HG03469 (cell line): Measurements from ENCODE around the gene TMEM107.
"Not testable (repeated sequence)": the region's sequence is repeated elsewhere in the genome, so short reads cannot be mapped to it uniquely, and the experiment has no call there.

Source experiments
- ATAC-seq: cut with Tn5 transposase; IDR thresholded peaks from one replicate; pipeline ENCODE4 v1.9.1; 2021; ENCODE audit warnings: mild to moderate bottlenecking, moderate library complexity, moderate number of reproducible peaks; ENCODE audit not compliant: unreplicated experiment

The TMEM107 gene

DNA sequence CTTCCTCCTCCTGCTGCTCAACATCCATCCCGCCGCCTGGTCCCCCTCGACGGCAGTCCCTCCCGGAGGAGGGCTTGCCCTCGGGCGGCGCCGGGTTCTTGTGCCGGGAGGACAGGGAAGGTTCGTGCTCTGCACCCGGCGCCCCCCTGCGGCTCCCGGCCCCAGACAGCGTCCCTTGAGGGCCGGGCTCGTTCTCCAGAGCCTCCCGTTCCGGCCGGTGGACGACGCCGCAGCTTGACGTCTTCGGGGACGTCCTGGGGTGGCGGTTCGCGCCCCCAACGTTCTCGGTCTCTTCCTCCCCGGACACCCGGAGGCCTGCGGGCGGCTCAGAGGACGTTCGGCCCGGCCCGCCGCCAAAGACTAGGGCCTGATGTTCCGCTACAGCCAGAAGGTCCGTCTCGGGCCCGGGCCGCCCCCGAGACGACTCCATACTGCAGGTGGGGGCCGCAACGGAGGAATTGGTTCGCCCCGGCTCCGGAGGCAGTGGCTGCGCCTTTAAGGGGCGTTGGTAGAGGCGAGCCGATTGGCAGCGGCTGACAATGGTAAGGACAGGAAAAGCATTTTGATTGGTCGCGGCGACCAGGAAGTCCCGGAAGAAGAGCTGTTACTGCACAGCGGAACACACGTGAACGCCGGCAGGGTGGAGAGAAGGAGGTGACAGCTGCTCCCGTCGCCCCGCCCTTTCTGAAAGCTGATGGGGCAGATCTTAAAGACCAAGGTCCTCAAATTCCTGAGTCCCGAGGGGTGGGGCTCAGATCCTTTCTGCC is 13.7 kb upstream of the TMEM107 start, which contains the start of gene BORCS6:
Gene BORCS6 (minus strand): TSS at position 470 of the 767 bp plus-strand sequence. CDS start 40 bp downstream, at position 430.
- peak; percentile 35 for ATAC-seq

DNA sequence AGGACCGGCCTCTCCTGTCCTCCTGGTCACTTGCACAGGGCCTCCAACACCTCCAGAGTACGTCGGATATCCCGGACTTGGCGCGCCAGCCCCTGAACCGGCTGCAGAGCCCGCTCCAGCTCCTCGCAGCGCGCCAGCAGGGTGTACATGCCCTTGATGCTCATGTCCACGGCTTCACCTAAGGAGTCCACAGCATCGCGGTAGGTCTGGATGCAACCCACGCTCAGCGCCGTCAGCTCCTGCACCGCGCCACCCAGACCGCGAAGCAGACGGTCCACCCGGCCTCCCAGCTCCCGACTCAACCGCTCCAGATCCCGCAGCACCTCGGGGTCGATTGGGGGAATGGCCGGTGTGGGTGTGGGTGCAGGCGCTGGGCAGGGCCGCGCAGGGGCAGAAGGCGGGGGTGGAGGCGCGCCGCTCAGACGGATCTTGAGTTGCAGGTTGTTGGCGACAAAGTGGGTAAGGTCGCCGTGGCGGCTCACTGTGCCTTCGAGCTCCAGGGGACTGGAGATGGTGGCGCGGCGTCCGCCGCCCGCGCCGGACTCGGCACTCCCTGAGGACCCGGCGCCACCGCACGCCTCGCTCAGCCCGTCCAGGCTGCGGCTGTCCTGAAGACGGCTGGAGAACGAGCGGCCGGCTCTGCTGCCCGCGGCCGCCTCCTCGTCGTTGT is 13.0 kb upstream of the TMEM107 start:
- no peak for ATAC-seq

DNA sequence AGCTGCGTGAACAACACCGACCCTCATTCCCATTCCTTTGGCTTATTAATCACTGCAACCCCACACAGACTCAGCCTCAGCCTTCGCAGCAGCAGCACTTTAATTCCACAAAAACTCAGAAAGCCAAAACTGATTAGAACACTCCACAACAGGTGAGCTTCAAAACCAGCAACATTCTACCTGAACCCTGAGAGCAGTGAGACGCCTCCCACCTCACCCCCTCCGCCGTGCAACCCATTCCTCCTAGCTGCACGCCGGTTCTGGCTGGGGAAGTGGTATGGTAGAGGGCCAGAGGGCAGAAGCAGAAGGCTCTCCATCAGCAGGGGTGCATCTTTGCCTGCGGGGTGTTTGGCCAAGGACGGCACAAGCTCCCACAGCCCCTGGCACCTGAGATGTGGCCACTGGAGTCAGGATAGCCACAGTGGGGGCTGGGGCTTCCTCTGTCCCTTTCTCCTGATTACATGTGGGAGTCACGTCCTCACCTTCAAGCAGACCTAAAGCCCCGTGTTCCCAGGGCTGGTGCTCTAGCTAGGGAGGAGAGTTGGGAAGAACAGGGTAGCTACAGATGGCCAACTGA is 12.2 kb upstream of the TMEM107 start:
- no peak for ATAC-seq

DNA sequence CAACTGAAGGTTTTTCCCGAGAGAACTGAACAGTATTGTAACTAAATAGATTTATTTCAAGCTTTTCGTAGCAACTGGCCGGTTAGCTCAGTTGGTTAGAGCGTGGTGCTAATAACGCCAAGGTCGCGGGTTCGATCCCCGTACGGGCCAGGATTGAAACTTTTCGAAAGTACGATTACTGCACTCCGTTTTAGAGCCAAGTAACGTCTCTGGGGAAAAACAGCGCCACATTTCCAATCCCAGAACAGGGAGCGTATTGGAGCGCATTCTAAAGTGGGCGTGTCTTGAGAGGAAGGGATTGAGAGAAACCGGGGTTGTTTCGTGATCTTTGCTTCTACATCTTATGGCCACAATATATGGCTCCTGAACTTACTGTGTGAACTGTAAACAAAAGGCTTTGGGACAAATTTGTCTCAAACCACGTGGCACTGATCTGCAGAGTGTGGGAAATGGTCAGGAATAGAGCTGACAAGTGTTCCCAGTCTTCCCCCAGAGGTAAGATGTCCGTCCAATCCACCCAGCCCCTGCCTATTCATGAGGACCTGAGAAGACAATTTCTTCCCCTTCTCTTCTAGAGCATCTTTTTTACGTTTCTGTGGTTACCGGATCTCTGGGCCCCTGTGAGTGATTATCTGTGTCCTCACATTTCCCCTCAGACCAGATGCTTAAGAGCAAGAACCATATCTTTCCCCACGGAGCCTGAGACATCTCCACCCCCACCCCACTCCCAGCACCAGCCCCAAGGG is 11.5 kb upstream of the TMEM107 start:
- no peak for ATAC-seq

DNA sequence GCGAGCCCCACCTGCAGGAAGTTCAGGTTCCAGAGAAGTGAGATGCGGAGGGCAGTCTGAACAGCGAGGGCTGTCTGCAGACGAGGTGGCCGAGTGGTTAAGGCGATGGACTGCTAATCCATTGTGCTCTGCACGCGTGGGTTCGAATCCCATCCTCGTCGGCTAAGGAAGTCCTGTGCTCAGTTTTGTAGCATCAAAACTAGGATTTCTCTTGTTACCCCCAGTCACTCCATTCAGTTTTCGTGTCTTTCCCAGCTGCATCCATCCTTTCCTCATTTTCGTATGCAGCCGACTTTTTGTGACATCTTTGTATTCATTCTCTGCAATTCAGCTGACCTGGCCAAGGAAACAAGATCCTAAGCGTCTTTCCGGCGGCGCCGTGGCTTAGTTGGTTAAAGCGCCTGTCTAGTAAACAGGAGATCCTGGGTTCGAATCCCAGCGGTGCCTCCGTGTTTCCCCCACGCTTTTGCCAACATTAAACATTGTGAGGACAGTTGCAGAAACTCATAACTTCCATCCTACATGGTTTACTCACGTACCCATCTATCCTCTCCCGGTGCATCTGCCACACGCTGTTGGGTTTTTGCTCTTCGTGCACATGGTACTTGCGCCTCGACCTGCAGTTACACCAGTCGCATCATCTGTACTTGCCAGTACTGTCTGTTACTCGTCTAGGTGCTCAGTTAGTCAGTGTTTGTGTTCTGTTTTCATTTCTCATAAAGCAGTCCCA is 10.8 kb upstream of the TMEM107 start:
- no peak for ATAC-seq

DNA sequence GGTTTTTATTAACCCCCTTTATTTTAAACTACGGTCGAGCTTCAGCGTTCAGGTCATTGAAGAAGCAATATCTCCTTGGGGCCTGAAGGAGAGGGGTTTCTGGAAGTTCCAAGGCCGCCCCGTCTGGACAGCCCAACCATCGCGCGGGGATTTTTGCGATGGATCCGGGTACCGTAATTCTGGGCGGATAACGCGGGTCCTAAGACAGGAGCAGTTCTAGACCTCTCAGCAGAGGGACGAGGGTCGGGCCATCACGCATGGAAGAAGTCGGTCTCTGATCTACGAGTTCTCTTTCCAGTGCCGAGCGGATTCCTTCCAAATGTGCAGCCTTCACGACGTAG is 10.2 kb upstream of the TMEM107 start:
- ATAC-seq: no peak

DNA sequence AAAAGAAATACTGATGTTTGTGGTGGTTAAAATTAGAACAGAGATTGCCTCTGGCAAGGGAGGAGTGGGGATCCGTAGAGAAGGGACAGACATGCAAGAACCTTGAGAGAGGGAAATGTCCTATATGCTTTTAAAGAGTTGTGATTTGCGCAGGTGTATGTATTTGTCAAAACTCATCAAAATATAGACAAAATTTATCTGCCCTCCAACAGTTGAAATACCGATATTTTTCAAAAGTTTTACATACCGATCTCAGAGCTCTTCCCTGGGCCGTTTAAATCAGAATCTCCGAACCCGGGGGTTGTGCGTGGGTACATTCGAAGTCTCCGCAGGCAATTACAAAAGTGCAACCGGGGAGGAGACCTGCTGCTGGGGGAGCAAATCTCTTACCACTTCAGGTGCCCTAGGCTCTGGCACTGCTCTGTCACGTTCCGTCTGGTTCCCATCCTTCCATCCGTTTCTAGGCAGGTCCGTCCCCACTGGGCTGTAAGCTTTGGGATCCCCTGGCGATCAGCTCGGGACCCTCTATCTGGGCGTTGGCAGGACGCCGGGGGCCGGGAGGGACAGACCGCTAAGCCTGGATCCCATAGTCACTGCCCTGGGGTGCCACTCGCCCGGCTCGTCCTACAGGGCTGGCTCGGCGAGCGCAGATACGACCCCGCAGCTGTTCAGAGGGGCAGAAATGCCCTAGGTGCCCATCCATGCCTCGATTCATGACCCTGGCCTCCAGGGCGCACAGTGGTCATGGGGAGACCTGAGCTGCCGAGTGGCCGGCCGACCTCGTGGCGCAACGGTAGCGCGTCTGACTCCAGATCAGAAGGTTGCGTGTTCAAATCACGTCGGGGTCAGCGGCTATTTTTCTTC is 9.6 kb upstream of the TMEM107 start:
- no peak for ATAC-seq

DNA sequence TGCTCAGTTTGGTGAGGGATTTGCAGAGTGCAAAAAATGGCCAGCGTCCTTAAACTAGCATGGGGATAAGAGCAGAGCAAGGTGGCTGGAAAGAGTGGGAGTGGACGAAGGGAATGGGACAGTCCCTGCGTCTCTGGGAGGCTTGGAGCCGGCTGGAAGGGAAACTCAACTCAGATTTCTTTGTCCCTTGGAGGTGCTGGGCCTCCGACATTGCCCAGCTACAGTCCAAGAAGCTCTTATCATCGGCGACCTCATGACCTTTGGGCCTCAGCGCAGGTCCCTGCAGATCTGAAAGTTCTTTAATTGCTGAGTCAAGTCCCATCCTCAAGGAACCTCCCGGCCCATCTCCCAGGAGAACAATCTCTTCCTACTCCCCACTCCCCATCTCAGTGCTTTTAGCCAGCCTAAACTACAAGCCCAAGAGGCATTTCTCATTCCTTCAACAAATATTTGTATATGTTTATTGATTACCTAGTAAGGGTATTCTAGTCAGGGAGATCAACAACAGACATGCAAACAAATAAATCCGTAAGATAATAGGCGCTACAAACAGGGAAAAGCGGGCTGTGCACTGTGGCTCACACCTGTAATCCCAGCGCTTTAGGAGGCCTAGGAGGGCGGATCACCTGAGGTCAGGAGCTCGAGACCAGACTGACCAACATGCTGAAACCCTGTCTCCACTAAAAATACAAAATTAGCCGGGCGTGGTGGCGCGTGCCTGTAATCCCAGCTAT is 985 bp upstream of the TMEM107 start:
- ATAC-seq: no peak

DNA sequence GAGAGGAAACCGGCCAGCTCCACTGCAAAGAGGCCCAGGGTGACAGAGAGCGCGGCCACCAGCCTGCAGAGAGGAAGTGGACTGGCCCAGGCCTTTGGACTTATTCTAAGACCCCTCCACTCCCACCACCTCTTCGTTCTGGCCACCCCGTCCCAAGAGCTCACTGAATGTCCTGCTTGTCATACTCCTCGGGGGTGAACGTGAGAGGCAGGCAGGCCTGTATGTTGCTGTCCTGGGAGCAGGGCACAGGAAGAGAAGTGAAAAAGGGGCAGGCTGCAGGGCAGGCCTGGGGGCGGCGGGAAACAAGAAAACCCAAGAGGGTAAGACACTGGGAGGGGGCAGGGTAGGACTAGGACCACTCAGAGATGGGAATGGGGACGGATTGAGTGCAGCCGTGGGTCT is 384 bp downstream of the TMEM107 start:
- no peak for ATAC-seq

DNA sequence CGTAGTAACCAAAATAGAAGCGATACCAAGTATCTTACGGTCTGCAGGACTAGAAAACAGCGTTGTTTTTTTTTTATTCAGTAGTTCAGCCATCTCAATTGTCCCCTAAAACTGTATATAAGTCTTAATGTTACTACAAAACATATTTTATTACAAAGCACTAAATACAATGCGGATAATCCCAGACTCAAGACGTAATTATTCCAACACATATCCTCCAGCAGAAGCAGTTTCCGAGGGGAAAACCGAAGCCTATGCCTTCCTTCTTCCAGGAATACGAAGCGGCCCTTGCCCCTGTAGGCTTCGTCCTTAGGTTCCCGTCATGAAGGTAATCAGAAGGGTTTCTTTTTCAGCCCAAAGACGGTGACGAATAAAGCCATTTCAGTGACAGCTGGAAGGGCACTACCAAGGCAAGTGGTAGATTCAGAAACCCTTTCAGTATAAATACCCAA is 2.3 kb downstream of the TMEM107 start:
- ATAC-seq: no peak

DNA sequence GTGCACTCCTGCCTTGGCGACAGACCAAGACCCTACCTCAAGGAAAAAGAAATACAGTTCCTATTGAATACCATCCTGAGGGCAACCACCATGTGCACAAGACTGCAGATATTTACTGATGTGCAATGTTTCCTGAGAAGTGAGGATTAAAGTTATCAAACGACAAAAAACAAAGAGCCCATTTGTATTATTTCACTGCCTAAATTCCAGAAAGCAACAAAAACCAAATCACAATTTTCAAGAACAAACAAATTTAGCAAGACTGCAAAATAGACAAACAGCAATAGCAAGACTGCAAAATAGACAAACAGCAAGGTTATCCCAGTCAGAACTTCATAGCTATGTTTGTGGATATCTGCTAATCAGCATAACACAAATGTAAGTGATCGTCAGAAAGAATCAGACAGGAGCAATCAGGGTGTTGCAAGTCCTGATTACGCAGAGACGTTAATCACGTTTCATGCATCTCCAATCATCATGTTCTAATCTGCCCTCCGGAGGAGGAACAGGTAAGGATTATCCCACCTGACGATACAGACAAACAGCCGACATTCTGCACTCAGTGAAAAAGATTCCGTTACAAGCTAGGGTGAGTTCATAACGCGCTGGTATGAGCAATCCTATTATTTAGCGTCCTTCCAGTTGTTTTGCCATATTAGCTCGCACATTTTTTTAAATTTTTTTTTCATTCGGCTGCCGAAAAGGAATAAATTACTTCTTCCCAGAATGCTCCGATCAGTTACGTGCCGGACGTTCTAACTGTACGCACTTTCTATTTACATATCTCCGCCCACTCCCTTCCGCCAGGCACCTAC is 2.9 kb downstream of the TMEM107 start:
- peak; percentile 50 for ATAC-seq

DNA sequence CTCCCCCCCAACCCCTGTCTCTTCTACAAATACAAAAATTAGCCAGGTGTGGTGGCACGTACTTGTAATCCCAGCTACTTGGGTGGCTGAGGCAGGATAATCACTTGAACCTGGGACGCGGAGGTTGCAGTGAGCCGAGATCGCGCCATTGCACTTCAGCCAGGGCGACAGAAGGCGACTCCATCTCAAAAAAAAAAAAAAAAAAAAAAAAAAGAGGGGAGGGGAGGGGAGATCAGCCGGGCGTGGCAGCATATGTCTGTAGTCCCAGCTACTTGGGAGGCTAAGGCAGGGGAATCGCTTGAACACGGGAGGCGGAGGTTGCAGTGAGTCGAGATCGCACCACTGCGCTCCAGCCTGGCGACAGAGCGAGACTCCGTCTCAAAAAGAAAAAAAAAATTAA is 6.0 kb downstream of the TMEM107 start:
- ATAC-seq: not testable (repeated sequence)

DNA sequence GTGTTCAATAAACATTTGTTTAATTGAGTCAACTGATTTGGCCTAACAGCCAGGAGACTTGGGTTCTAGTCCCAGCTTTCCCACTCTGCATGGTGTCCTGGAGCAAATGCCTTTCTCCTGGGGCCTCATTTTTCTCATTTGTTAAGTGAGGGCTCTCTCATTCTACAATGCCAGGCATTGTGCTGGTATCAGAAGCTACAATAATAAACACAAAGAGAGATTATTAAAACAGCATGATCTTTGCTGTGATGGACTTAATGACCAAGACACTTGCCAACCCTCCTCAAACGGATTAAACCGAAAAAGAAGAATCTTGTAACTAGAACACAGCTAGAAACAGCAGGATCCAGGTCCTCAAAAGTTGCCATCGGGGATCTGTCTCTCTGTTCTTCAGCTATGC is 8.7 kb downstream of the TMEM107 start:
- no peak for ATAC-seq

DNA sequence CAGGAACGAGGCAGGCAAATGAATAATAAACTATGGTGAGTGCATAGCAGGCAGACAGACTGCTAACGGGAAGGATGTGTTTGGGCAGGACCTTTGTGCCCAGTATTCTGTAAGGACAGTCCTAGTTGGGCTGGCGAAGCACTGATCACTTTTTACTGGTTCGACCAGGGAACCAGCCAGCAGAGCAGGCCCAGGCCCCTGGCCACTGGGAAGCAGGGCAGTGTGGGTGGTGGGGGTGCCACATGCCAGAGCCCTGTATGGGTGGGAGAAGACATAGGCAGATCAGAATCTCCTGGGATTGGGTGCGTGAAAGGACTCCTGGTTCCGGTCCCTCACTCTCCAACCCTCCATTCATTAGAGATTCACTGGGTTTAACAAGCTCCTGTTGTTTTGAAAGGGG is 9.4 kb downstream of the TMEM107 start:
- ATAC-seq: no peak

DNA sequence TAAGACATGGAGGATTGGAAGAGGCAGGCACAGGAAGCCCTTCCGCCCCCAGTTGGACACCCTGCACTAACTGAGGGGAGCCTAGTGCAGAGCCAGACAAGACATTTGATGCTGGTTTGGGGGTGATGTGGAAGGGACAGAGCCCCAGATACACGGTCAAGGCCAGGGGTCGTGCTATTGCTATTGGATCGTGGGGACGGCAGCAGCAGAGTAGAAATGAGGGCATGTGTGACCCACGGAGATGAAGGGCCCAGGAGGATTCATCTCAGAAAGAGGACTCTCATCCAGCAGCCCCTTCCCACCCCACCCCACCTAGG is 11.4 kb downstream of the TMEM107 start:
- ATAC-seq: no peak

DNA sequence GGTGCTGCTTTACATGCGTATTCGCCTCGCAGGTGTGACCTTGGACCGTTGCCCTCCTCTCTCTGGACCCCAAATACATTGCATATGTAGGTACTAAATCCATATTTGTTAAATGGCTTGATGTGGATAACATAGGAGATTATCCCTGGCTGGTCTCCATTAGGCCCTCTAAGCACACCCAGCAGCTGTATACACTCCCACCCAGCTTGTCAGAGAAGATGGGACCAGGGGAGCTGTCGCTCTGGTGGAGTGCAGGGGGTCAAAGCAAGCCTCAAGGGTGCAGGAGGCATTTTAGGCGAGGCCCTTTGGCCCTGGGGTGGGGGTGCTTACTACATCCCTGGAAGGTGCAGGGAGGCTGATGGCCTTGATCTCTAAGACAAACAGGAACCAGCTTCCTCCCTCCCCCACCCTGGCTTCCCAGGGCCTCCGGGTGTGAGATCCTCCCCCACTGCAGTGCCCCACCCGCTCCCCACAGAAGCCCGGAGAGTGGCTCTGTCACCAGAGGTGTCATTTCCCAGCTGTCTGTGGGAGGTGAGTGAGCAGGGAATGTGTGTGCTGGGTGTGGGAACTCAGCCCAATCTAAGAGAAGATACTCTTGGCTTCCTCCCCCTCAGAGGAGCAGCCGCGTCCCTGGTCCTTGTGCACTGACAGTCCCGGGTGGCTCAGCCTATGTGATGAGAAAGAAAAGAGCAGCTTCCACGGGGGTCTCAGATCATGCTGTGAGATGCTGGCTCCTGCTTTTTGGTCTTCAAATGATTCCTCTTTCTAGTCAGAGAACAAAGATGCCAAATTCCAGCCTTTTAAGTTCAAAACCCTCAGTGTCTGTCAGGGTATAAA is 12.0 kb downstream of the TMEM107 start:
- no peak for ATAC-seq
